GM13977 (cell line): ENCODE results near the gene NLRP3.
A peak's percentile ranks its signal among the peaks of the same experiment; 100 is the strongest.
"Not testable (repeated sequence)": the region's sequence is repeated elsewhere in the genome, so short reads cannot be mapped to it uniquely, and the experiment has no call there.

Experiments used
- DNase-seq: peaks from one replicate; pipeline ENCODE4 v3.0.0; 2012; ENCODE audit warnings: low spot score
- CTCF ChIP-seq: IDR thresholded peaks from 2 replicates; pipeline ENCODE4 v1.5.1; 2012; ENCODE audit warnings: mild to moderate bottlenecking, control low read depth; ENCODE audit not compliant: insufficient read depth; ENCODE audit errors: extremely low read depth, missing control alignments
- in situ Hi-C: fragments of 300-500 bp; cut with MboI; formaldehyde crosslinking; loops from one replicate; pipeline ENCODE4 v1.12.0; 2022; ENCODE audit warnings: low sequenced_read_pairs, low pct_unique_long_range_greater_than_20kb, mixed read lengths, inconsistent platforms; ENCODE audit not compliant: unreplicated experiment

The NLRP3 gene

GRCh38 chr1:247390996-247391395 is 25.0 kb upstream of the NLRP3 start:
- no peak for DNase-seq
- in situ Hi-C loops: no loop called here
- no peak for TF ChIP-seq CTCF

DNA sequence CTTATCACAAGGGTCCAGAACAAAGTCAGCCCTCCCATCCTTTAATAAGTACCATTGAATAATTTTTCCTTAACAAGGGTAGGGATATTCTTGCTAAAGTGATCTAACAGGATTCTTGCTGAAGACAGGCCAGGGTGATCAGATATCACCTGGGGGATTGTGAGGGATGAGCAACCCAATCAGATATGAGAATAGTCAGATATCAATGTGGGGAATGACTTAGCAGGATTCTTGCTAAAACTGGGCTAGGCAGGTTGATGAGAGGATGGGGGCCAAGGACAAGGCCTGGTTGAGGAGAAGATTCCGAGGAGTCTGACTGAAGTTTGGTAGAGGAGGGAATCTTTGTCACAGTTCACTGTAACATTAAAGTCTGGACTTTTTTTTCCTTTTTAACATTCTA is 23.9 kb upstream of the NLRP3 start:
- no peak for DNase-seq
- in situ Hi-C loops: no loop called here
- TF ChIP-seq CTCF: no peak

DNA sequence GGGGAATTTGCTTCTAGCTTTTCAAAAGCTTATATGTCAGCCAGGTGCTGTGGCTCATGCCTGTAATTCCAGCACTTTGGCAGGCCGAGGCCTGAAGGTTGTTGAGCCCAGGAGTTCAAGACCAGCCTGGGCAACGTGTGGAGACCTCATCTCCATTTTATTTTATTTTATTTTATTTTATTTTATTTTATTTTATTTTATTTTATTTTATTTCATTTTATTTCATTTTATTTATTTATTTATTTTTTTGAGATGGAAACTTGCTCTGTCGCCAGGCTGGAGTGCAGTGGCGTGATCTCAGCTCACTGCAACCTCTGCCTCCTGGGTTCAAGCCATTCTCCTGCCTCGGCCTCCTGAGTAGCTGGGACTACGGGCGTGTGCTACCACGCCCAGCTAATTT is 20.9 kb upstream of the NLRP3 start:
- in situ Hi-C loops, DNase-seq: not testable (repeated sequence)

- peak; percentile 14 for TF ChIP-seq CTCF
- in situ Hi-C loops: no loop called here
- no peak for DNase-seq
Measured at GRCh38 chr1:247400685-247401084, 15.3 kb upstream of the NLRP3 start.

- no peak for DNase-seq
- no peak for TF ChIP-seq CTCF
- in situ Hi-C loops: no loop called here
Measured at GRCh38 chr1:247401310-247402119, 14.5 kb upstream of the NLRP3 start.

DNA sequence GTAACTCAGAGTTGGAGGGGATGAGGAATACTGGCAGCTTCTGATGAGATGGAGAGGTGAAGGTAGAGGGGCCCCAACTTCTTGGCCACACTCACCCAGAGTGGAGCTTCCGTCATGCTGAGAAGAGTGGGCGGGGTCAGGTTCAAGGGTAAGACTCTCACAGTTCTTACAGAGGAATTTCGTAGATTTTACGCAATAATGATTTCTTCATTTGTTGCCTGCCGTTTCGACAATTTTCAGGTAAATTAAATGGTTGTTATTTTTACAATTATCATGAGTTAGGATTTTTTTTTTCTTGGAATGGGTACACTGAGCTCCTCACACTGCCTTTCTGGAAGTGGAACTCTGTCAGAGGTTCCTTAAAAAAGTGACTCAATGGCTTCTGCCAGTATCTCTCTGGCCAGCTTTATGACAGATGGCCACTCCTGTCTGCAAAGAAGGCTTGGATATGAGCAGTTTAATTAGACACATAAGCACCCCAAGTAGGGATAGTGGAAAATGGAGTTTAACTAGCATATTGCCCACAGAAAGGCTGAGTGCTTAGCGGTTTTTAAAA is 13.8 kb upstream of the NLRP3 start:
- no peak for DNase-seq
- no peak for TF ChIP-seq CTCF
- in situ Hi-C loops: no loop called here

GRCh38 chr1:247406014-247406656 is 9.8 kb upstream of the NLRP3 start:
- in situ Hi-C loops: no loop called here
- TF ChIP-seq CTCF: no peak
- DNase-seq: no peak
